Measurements from ENCODE around the gene U2AF2. TPM values are rescaled to one million over a fixed set of nuclear protein-coding genes. Genes with fewer than 3 reads are reported as not detected.

U2AF2 gene
- 100 to 1,000 TPM; 351 to 381 TPM for total RNA-seq

DNA sequence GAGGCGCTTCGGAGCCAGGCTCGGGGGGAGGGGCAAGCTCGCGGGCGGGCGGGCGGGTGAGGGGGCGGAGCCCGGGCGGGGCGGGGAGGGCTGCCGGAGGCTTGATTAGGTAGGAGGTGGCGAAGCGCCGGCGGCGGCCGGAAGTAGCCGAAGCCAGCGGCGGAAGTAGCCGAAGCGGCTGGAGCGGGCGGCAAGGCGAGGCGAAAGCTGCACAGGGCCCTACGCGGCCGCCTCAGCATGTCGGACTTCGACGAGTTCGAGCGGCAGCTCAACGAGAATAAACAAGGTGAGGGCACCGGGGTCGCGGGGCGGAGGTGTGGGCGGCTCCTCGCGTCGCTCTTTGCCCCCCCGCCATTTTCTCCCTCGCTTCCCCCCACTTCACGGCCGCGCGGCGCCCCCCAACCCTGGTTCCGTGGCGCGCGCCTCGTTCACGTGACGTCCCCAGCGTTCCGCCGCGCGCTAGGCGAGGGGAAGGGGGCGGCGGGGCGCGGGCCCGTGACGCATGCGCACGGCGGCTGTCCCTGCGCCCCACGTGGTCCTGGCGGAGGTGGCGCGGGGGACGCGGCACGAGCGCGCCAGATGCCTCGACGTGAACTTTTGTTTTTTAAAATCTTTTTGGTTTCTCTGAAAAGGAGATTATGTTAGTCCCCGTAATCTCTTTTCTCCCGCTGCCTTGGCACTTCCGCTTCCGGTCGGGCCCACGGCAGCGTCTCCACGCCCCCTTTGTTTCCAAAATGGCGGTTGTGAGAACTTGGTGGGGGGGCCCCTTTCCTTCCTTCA is at the start of gene U2AF2:
U2AF2 (plus strand) TSS at position 168 of the 780 bp plus-strand sequence; CDS start at position 238, 70 bp downstream.
- CTCF ChIA-PET = interaction anchor here (0.8 to 3.9 kb wide), 8 partner anchors 11 to 1192 kb away, joined by 3 to 29 read pairs (median 4); partner anchors contain the start of genes LENG9, TMEM238 and ZNF581
- POLR2A ChIA-PET = interaction anchor here (1.1 to 1.6 kb wide), 4 partner anchors 12 to 538 kb away, joined by 3 to 9 read pairs (median 4); partner anchors contain the start of genes FIZ1, PPP1R12C and ZNF581

- CTCF ChIA-PET = interaction anchor here (0.8 to 4.1 kb wide), 10 partner anchors 10 to 138 kb away, joined by 3 to 25 read pairs (median 5); partner anchors contain the start of gene ZNF784
Measured at GRCh38 chr19:55605207-55605636, 49.6 kb upstream of the U2AF2 start.

DNA sequence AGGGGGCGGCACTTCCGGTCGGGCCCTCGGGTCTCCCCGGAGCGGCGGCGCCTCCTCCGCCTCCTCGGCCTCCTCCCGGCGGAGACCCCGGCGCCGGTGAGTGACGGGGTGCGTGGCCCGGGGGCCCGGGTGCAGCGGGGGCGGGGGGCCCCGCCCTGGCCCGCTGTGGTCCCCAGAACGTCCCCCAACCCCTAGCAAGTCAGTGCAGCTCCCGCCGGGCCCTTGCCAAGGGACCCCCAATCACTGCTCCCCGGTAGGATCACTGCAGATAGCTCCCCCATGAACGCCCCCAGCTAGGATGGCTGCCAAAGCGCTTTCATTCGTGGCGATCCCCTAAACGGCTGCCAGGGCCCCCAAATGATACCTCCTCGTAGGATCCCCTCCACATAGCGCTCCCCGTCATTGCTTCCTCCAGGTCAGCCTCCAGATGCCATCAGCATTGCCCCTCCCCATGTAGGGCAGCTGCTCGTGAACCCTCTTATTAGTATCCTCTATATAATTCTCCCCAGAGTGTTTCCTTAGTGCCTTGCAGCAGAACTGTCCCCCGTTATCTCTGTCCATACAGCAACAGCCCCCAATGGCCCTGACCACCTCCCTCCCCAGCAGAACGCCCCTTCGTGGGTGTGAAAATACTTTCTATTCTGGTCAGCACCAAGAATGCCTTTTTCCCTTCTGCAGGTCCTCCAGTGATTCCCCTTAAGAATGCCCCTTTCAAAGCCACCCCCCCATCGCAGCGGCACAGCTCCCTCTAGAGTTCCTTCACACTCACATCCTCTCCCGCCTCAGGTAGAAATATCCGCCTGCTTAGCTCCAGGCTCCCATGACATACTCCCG is 49.0 kb upstream of the U2AF2 start, which contains the start of gene ZNF865:
ZNF865 (plus strand) TSS at position 11 of the 834 bp plus-strand sequence. CDS start 7,972 bp downstream, outside the sequence.
- ChIA-PET POLR2A (interaction anchor here (0.5 to 1.5 kb wide), 4 partner anchors 19 to 37 kb away, joined by 3 to 7 read pairs (median 4); partner anchors contain the start of genes ZNF581 and ZNF784), CTCF (interaction anchor here (0.6 to 4.1 kb wide), 17 partner anchors 9 to 611 kb away, joined by 3 to 25 read pairs (median 5); partner anchors contain the start of genes CCDC106, ZNF628 and ZNF784)

More at GRCh38 chr19:55605207-55605636, 49.6 kb upstream of the U2AF2 start:
- POLR2A ChIA-PET = interaction anchor here (1.0 to 1.5 kb wide), 3 partner anchors 20 to 38 kb away, joined by 3 to 4 read pairs (median 4); partner anchors contain the start of genes ZNF581 and ZNF784

DNA sequence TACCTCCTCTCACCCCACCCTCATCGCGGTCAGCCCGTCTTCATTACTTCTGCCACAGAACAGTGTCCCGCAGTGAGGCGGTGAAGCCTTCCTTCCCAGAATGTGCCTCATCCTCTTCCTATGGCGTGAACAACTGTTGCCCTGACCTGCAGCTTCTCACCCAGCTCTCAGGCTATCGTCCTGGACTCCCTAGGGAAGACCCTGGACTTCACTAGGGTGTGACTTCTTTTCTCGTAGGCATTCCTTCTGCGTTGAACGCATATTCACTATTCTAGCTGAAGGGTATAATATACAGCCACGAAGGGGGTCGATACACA is 48.4 kb upstream of the U2AF2 start:
- ChIA-PET CTCF (interaction anchor here (0.6 to 4.1 kb wide), 17 partner anchors 9 to 610 kb away, joined by 3 to 25 read pairs (median 5); partner anchors contain the start of genes CCDC106, ZNF628 and ZNF784), POLR2A (interaction anchor here (0.5 to 1.5 kb wide), 3 partner anchors 19 to 36 kb away, joined by 4 to 7 read pairs (median 4); partner anchors contain the start of genes ZNF581 and ZNF784)

- ChIA-PET CTCF (interaction anchor here (0.7 to 4.1 kb wide), 15 partner anchors 9 to 465 kb away, joined by 3 to 25 read pairs (median 5); partner anchors contain the start of genes CCDC106, ZNF628 and ZNF784), POLR2A (interaction anchor here (0.5 to 1.5 kb wide), 3 partner anchors 27 to 138 kb away, joined by 3 to 7 read pairs (median 4); partner anchors contain the start of gene ZNF581)
Measured at GRCh38 chr19:55606817-55607216, 48.0 kb upstream of the U2AF2 start.

GRCh38 chr19:55609326-55609725 is 45.5 kb upstream of the U2AF2 start:
- POLR2A ChIA-PET = no interaction called here
- CTCF ChIA-PET = interaction anchor here (4.1 kb wide), 1 partner anchor 22 kb away, joined by 25 read pairs; no protein-coding TSS in a partner anchor

DNA sequence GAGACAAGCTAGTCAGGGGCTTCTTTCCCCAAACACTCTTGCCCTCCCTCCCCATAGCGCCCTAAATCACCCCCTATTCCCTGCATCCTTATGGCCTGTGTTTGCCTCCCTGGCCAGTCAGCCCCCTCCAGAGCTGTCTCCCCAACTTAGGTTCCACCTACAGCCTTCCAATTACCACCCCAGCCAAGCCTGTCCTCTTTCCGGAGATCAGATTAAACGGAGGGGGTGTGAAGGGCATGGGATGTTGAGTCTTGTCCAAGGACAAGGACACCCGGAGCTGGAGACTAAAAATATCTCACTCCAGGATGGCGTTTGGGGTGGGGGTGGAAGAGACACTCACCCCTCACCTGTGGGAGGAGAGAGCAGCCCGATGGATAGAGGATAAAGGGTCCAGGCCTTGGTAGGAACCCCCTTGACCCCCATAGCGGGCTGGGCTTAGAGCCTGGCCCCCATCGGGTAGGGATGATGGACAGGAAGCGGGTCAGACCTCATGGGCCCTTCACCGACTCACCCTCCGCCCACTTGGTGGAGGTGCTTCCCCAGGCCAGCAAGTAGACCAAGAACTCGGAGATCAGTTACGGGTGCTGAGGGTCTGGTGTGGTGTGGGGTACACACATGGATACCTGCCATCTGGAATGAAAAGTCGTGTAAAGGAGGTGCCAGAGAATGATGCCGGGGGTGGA is 43.4 kb upstream of the U2AF2 start:
- CTCF ChIA-PET = interaction anchor here (0.7 kb wide), 1 partner anchor 27 kb away, joined by 5 read pairs; no protein-coding TSS in a partner anchor
- POLR2A ChIA-PET = no interaction called here

- ChIA-PET POLR2A (no interaction called here), CTCF (interaction anchor here (0.5 kb wide), 1 partner anchor 100 kb away, joined by 4 read pairs; no protein-coding TSS in a partner anchor)
Measured at GRCh38 chr19:55611983-55612645, 42.7 kb upstream of the U2AF2 start.

GRCh38 chr19:55613396-55613795 is 41.4 kb upstream of the U2AF2 start:
- ChIA-PET CTCF (interaction anchor here (1.2 kb wide), 1 partner anchor 18 kb away, joined by 4 read pairs; no protein-coding TSS in a partner anchor), POLR2A (no interaction called here)

GRCh38 chr19:55613930-55614710 is 40.7 kb upstream of the U2AF2 start:
- CTCF ChIA-PET = interaction anchor here (1.2 kb wide), 1 partner anchor 18 kb away, joined by 4 read pairs; no protein-coding TSS in a partner anchor

DNA sequence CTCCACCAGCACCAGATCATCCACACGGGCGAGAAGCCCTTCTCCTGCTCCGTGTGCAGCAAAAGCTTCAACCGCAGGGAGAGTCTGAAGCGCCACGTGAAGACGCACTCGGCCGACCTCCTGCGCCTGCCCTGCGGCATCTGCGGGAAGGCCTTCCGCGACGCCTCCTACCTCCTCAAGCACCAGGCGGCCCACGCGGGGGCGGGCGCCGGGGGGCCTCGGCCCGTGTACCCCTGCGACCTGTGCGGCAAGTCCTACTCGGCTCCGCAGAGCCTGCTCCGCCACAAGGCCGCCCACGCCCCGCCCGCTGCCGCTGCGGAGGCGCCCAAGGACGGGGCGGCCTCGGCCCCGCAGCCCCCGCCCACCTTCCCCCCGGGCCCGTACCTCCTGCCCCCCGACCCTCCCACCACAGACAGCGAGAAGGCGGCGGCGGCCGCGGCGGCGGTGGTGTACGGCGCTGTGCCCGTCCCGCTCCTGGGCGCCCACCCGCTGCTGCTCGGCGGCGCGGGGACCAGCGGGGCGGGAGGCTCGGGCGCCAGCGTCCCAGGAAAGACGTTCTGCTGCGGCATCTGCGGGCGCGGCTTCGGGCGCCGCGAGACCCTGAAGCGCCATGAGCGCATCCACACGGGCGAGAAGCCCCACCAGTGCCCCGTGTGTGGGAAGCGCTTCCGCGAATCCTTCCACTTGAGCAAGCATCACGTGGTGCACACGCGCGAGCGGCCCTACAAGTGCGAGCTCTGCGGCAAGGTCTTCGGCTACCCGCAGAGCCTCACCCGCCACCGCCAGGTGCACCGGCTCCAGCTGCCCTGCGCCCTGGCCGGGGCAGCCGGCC is 39.9 kb upstream of the U2AF2 start:
- ChIA-PET POLR2A (no interaction called here), CTCF (interaction anchor here (1.2 kb wide), 1 partner anchor 9 kb away, joined by 4 read pairs; no protein-coding TSS in a partner anchor)

More at GRCh38 chr19:55613930-55614710, 40.7 kb upstream of the U2AF2 start:
- POLR2A ChIA-PET = no interaction called here

- ChIA-PET POLR2A (no interaction called here), CTCF (interaction anchor here (1.2 kb wide), 1 partner anchor 10 kb away, joined by 4 read pairs; no protein-coding TSS in a partner anchor)
Measured at GRCh38 chr19:55615543-55616394, 39.1 kb upstream of the U2AF2 start.

DNA sequence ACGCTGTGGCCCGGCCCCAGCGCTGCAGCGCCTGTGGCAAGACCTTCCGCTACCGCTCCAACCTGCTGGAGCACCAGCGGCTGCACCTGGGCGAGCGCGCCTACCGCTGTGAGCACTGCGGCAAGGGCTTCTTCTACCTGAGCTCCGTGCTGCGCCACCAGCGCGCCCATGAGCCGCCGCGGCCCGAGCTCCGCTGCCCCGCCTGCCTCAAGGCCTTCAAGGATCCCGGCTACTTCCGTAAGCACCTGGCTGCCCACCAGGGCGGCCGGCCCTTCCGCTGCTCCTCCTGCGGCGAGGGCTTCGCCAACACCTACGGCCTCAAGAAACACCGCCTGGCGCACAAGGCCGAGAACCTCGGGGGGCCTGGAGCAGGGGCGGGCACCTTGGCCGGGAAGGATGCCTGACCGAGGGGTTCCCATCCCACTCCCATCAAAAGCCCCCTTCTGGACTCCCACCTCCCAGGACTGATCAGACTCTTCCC is 38.4 kb upstream of the U2AF2 start:
- ChIA-PET POLR2A (no interaction called here), CTCF (no interaction called here)

DNA sequence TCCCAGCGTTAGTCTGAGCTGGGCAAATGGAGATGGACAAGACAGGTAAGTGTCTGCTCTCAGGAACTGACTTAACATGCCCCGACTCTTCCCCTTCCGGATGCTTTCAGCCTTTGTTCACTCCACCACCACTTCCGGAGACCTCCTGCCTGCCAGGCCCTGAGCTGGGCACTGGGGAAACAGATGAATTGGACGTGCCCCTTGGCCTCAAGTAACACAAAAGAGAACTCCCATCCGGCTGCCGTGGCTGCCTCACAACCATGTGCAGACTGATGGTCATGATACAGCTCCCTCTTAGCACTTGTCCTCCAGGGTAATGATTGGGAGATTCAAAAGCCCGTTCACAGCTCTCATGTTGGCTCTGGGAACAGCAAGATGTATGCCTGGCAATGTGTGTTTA is 37.4 kb upstream of the U2AF2 start:
- CTCF ChIA-PET = interaction anchor here (1.4 kb wide), 1 partner anchor 11 kb away, joined by 5 read pairs; no protein-coding TSS in a partner anchor
- POLR2A ChIA-PET = no interaction called here

- ChIA-PET POLR2A (interaction anchor here (0.6 kb wide), 1 partner anchor 279 kb away, joined by 5 read pairs; the partner anchor contains the start of gene KMT5C), CTCF (interaction anchor here (0.7 to 1.4 kb wide), 3 partner anchors 12 to 532 kb away, joined by 4 to 5 read pairs (median 5); no protein-coding TSS in a partner anchor)
Measured at GRCh38 chr19:55618426-55618825, 36.4 kb upstream of the U2AF2 start.
